GM23338 (cell line): Measurements from ENCODE around the gene EPHB2. TPM values are rescaled to one million over a fixed set of nuclear protein-coding genes. Genes with fewer than 3 reads are reported as not detected.

Experiments used
- ATAC-seq: fragments of 200-7000 bp; cut with Tn5 transposase; 3 replicates; pipeline ENCODE4 v1.9.1; 2020
- DNase-seq: peaks from one replicate; pipeline ENCODE4 v3.0.0-alpha.2; 2015; ENCODE audit warnings: low spot score
- H2AFZ ChIP-seq: fragments of 200-600 bp; sonication (generic); 2 replicates; pipeline ENCODE4 v1.8.0; 2016; ENCODE audit warnings: antibody characterized with exemption, mild to moderate bottlenecking, moderate library complexity
- H3F3A ChIP-seq: fragments of 200-600 bp; sonication (generic); replicated peaks from 2 replicates; pipeline ENCODE4 v1.8.0; 2017; ENCODE audit warnings: antibody characterized with exemption, mixed run types, low read depth
- H3K27ac ChIP-seq: fragments of 200-600 bp; sonication (generic); 2 replicates; pipeline ENCODE4 v1.6.1; 2016; ENCODE audit warnings: low read depth
- H3K27me3 ChIP-seq: fragments of 200-600 bp; sonication (generic); 2 replicates; pipeline ENCODE4 v1.8.0; 2016; ENCODE audit warnings: mild to moderate bottlenecking, mixed run types, moderate library complexity; ENCODE audit not compliant: insufficient read depth
- H3K36me3 ChIP-seq: fragments of 200-600 bp; sonication (generic); 2 replicates; pipeline ENCODE4 v1.8.0; 2016; ENCODE audit warnings: mild to moderate bottlenecking; ENCODE audit not compliant: insufficient read depth
- H3K4me1 ChIP-seq: fragments of 200-600 bp; sonication (generic); 2 replicates; pipeline ENCODE4 v1.8.0; 2016; ENCODE audit warnings: mild to moderate bottlenecking, moderate library complexity; ENCODE audit not compliant: insufficient read depth
- H3K4me2 ChIP-seq: fragments of 200-600 bp; sonication (generic); 2 replicates; pipeline ENCODE4 v1.7.1; 2017; ENCODE audit warnings: mixed run types
- H3K4me3 ChIP-seq: fragments of 200-600 bp; sonication (generic); 2 replicates; pipeline ENCODE4 v1.6.1; 2016; ENCODE audit warnings: mixed run types
- H3K79me2 ChIP-seq: fragments of 200-600 bp; sonication (generic); replicated peaks from 2 replicates; pipeline ENCODE4 v1.8.0; 2017; ENCODE audit warnings: mild to moderate bottlenecking; ENCODE audit not compliant: insufficient read depth
- H3K9me2 ChIP-seq: fragments of 200-600 bp; sonication (generic); 2 replicates; pipeline ENCODE4 v1.8.0; 2017; ENCODE audit not compliant: insufficient read depth
- H4K20me1 ChIP-seq: fragments of 200-600 bp; sonication (generic); replicated peaks from 2 replicates; pipeline ENCODE4 v1.8.0; 2017; ENCODE audit warnings: mild to moderate bottlenecking; ENCODE audit not compliant: insufficient read depth
- H3K27ac Mint-ChIP-seq: 2 replicates; pipeline ENCODE4 v1.8.0; 2020; ENCODE audit warnings: inconsistent platforms, mild to moderate bottlenecking, moderate library complexity, mixed read lengths
- H3K27me3 Mint-ChIP-seq: 3 replicates; pipeline ENCODE4 v1.8.0; 2022; ENCODE audit warnings: low read depth, mild to moderate bottlenecking, moderate library complexity, mixed read lengths, inconsistent platforms; ENCODE audit not compliant: insufficient read depth, poor library complexity
- H3K36me3 Mint-ChIP-seq: 3 replicates; pipeline ENCODE4 v1.8.0; 2021; ENCODE audit warnings: low read depth, mild to moderate bottlenecking, inconsistent platforms, moderate library complexity, mixed read lengths
- H3K4me1 Mint-ChIP-seq: 3 replicates; pipeline ENCODE4 v1.8.0; 2020; ENCODE audit warnings: mild to moderate bottlenecking, inconsistent platforms, mixed read lengths
- H3K4me3 Mint-ChIP-seq: 3 replicates; pipeline ENCODE4 v1.8.0; 2021; ENCODE audit warnings: moderate library complexity, mild to moderate bottlenecking, inconsistent platforms, mixed read lengths
- H3K9me3 Mint-ChIP-seq: 3 replicates; pipeline ENCODE4 v1.8.0; 2020; ENCODE audit warnings: moderate library complexity, mild to moderate bottlenecking, inconsistent platforms, mixed read lengths
- CREB1 ChIP-seq: fragments of 250-450 bp; sonication (Bioruptor Pico); IDR thresholded peaks from 2 replicates; pipeline ENCODE4 v1.5.0; 2020; ENCODE audit warnings: low read depth, mild to moderate bottlenecking, moderate library complexity
- NANOG ChIP-seq: IDR thresholded peaks from 2 replicates; pipeline ENCODE4 v1.6.1; 2016; ENCODE audit warnings: antibody characterized with exemption, borderline replicate concordance
- ZNF114 ChIP-seq: fragments of 250-450 bp; sonication (Bioruptor Pico); IDR thresholded peaks from 2 replicates; pipeline ENCODE4 v1.5.0; 2020; ENCODE audit warnings: mild to moderate bottlenecking, moderate library complexity
- ZNF462 ChIP-seq: fragments of 250-450 bp; sonication (Bioruptor Pico); IDR thresholded peaks from 2 replicates; pipeline ENCODE4 v1.5.0; 2020; ENCODE audit warnings: mild to moderate bottlenecking, moderate library complexity
- polyA plus RNA-seq: library from polyadenylated mRNA; unstranded; fragments of >200 nt; fragmentation: Nextera tagmentation; extraction: Ambion mirVana; gene quantifications from 2 replicates; pipeline ENCODE4 v1.2.1, GENCODE V29; 2016
- total RNA-seq: library from RNA; depleted of rRNA; stranded (reverse); fragments of >200 nt; shearing (Covaris generic); gene quantifications from 2 replicates; pipeline ENCODE4 v1.2.3, GENCODE V29; 2014

Gene EPHB2
- total and polyA plus RNA-seq, 2 experiments from 2014 or later, result 4.1 to 20.1 TPM

- TF ChIP-seq ZNF462 (CRISPR knock-in tag) (no peak), CREB1 (no peak), ZNF114 (CRISPR knock-in tag) (no peak)
These were observed 115.0 kb downstream of the EPHB2 start (continued) for GRCh38 chr1:22825486-22826189.

GRCh38 chr1:22826604-22827580 is 116.3 kb downstream of the EPHB2 start:
- peaks cover 13% of the 10 kb centered on the region for H3K27me3 Mint-ChIP-seq
- peak; percentile 70 for DNase-seq
- peak overlapping the region; percentile 78 for H3K27ac Mint-ChIP-seq
- Histone ChIP-seq H3K27ac (no peak overlapping the region), H3K4me1 (peaks cover 24% of the 10 kb centered on the region), H3K4me3 (no peak overlapping the region), H3K36me3 (no peaks in the 10 kb centered on the region), H3K4me2 (peak overlapping the region; percentile 63), H3K79me2 (no peaks in the 10 kb centered on the region), H3F3A (no peaks in the 10 kb centered on the region), H4K20me1 (no peaks in the 10 kb centered on the region), H3K27me3 (no peaks in the 10 kb centered on the region), H3K9me2 (no peaks in the 10 kb centered on the region), H2AFZ (no peak overlapping the region)
- H3K9me3 Mint-ChIP-seq, result no peaks in the 10 kb centered on the region
- no peak for TF ChIP-seq NANOG
- ATAC-seq, result peak; percentile 47
- no peaks in the 10 kb centered on the region for H3K36me3 Mint-ChIP-seq
- H3K4me3 Mint-ChIP-seq, result peak overlapping the region; percentile 46
- peaks cover 40% of the 10 kb centered on the region for H3K4me1 Mint-ChIP-seq
